NCI-H82 (cell line): ENCODE results near the gene ZNF157.
"Not testable (repeated sequence)": the region's sequence is repeated elsewhere in the genome, so short reads cannot be mapped to it uniquely, and the experiment has no call there.

Source experiments
- DNase-seq: peaks from one replicate; lab custom pipeline; 2025; lab: John Stamatoyannopoulos, UW

Gene ZNF157

DNA sequence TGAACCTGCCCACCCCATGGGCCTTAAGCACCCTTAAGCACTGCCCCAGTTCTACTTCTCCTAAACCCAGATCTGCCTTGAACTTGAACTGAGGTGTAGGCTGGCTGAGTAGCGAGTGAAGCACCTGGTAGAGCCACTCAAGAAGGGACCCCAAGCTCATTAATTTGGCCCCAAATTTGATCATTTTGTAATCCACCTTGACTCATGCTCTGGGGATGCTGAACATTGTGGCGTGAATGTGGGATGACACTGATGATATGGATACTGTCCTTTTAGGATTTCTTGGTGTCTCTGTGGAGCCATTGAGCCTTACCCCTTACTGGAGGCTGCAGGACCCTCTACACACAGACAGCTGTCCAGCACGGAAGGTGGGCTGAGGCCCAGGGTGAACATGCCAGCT lies at the start of gene ZNF157:
Gene ZNF157 (plus strand): TSS at position 301 of the 400 bp plus-strand sequence. CDS start 91 bp downstream, at position 392.
- DNase-seq = no peak

DNA sequence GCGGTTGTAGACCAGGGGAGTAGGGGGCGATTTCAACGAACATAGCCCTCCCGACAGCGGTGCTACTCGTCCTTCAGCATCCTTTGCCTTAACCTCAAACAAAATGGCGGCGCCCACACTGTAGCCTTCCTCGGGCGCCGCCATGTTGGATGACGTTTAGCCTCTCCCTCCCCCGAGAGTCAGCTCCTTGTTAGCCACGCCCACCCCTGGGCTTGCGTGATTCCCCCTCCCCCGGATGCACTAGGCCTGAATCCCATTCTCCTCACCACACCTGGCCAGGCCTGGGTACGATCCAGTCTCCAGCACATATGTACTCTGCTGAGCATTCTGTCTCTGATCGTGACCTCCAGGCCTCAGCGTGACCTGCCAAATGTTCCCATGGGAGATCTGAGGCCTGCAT lies 49.0 kb upstream of the ZNF157 start:
- peak; percentile 67 for DNase-seq

DNA sequence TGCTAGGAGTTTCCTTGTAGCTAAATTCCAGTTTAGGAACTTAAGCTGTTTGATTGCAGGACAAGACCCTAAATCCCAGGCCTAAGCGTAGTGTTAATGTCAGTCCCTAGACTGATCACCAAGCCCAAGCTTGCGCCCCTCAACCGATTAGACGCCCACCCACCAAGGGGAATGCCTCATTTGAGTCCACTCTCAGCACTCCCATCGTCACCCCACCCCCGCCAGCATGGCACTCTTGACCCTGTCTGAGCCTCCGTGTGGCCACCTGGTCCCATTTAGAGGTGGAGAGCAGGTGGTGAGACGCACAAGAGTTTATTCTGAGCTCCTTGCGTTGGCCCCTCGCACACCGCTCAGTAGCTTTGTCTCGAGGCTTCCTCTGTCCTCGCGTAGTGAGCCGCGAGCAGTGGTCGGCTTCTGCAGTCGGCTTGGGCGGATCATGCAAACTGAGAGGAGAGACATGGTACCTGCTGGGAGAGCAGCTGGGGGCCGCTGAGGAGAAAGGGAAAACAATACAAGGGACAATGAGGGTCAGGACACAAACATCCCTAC lies 48.5 kb upstream of the ZNF157 start:
- DNase-seq = peak; percentile 13

DNA sequence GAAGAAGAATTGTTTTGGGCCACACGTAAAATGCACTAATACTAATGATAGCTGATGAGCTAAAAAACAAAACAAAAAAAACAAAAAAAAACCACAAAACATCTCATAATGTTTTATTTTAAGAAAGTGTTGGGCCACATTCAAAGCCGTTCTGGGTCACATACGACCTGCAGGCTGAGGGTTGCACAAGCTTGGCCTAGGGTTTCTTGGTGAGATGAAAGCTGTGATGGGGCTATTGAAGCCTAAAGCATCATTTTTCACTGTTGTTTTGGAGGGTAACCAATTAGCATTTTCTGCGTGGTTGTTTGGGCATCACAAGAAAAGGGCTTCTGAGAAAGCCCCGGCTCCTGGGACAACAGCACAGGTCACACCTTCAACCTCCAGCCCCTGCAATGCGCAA lies 42.5 kb upstream of the ZNF157 start:
- DNase-seq = no peak

DNA sequence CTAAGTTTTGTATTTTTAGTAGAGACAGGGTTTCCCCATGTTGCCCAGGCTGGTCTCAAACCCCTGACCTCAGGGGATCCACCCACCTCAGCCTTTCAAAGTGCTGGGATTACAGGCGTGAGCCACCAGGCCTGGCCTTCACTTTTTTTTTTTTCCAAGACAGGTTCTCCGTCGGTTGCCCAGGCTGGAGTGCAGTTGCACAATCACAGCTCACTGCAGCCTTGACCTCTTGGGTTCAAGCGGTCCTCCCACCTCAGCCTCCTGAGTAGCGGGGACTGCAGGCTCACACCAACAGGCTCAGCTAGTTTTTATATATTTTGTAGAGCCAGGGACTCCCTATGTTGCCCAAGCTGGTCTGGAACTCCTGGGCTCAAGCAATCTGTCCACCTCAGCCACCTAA lies 37.6 kb upstream of the ZNF157 start:
- not testable (repeated sequence) for DNase-seq

DNA sequence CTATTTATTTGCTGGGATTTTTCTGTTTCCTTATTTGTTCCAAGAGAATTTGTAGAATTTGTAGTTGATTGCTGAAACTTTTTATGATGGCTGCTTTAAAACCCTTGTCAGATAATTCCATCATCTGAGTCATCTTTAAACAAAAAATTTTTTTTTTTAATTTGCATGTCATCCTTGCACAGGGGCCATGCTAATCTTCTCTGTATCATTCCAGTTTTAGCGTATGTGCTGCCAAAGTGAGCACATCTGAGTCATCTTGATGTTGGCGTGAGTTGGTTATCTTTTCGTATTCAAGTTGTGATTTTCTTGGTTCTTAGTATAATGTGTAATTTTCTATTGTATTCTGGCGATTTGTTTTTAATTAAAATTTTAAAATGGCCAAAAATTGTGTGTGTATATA lies 18.7 kb upstream of the ZNF157 start:
- no peak for DNase-seq

DNA sequence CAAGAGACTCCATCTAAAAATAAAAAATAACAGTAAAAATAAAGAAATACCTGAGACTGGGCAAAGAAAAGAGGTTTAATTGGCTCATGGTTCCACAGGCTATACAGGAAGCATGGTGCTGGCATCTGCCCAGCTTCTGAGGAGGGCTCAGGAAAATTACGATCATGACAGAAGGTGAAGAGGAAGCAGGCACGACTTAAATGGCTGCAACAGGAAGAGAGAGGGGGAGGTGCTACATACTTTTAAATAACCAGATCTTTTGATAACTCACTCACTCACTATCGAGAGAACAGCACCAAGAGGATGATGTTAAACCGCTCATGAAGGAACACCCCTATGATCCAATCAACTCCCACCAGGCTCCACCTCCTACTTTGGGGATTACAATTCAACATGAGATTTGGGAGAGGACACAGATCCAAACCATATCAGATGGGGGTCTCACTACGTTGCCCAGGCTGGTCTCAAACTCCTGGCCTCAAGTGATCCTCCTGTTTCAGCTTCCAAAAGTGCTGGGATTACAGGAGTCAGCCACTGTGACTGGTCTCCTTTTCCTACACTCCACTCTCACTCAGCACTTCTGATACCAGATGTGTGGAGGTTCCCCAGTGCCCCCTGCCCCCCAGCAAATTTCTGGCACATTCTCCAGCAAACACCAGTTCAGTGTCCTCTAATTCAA lies 11.9 kb upstream of the ZNF157 start:
- peak; percentile 31 for DNase-seq

DNA sequence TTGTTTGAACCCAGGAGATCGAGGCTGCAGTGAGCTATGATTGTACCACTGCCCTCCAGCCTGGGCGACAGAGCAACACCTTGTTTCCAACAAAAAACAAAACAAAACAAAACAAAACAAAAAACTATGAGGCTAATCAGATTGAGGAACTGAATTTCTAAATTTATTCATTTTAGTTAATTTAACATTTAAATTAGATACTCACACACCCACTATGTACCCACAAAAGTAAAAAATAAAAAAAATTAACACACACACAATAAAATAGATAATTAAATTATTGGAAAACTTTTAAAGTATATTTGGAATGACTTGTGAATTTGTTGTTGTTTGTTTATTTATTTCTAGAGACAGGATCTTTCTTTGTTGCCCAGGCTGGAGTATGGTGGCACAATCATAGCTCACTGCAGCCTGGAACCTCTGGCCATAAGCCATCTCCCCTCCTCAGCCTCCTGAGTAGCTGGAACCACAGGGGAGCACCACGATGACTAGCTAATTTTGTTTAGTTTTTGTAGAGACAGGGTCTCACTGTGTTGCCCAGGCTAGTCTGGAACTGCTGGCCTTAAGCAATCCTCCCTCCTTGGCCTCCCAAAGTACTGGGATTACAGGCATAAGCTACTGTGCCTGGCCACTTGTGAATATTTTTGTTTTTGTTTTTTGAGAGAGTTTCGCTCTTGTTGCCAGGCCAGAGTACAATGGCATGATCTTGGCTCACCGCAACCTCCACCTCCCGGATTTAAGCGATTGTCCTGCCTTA lies 9.8 kb upstream of the ZNF157 start:
- no peak for DNase-seq

DNA sequence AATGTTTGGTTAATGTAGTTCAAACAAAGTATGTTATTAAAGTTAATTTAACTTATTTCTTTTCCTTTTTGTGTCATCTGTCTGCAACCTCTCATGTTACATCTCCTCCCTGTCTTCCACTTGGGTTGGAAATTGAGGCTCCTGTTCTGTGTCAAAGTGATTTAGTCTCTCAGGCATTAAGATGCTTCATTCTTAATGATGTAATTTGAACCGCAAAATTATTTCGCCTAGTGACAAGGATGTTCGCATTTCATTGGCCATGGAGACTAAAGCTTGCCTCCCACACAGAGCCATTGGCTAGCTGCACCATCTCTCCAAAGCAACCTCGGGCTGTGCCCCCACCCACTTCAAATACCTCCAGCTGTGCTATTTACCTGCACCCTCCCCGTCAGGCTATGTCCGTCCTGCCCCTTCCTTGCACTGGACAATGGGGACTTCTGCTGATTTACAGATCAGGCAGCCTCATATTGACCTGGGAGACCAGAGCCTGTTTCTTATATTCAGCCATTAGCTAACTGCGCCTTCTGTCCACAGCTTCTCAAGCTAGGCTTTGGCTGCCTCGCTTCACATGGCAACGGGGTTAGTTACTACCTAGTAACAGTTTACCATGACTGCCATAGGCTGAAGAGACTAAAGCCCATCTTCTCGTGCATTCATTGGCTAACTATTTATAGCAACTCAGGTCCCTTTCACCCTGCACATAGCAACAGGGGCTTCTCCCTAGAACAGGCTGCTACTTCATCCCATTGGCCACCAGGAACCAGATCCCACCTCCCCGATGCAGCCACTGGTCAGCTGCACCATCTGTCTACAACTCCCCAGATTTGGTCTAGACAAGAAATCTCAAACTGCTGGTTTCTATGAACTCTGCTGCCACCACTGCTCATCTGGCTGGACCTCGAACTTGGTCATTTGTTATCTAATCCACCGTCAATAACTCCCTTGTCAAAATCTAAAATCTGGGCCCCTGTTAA lies 8.6 kb upstream of the ZNF157 start:
- DNase-seq = peak; percentile 98

DNA sequence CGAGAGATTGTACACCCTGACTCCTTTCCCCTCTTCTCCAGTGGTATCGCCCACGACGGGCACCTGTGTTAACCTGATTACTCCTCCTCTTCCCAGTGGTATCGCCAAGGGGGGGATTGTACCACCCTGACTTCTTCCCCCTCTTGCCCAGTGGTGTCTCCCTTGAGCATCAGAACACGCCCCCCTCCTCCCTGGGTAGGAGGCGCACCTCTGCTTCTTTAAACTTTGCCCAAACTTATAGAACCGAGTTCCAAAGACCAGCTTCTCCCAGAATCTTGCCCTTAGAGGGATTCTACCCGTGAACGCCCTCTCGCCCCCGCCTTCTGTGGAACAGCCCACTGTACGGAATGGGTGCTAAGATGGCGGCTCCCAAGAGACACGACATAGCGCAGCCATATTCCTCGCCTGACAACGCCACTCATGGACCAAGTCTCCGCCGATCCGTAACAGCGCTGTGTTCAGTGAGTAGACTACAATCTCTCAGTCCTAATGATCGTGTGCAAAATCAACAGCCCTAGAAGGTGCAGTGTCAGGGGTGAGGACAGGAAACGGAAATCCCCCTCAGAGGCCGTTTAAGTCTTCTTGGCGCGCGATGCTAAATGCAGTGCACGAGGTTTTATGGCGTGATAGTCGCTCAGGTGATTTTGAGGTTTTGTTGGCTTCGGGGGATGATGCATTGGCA lies 4.2 kb upstream of the ZNF157 start:
- peak; percentile 91 for DNase-seq

DNA sequence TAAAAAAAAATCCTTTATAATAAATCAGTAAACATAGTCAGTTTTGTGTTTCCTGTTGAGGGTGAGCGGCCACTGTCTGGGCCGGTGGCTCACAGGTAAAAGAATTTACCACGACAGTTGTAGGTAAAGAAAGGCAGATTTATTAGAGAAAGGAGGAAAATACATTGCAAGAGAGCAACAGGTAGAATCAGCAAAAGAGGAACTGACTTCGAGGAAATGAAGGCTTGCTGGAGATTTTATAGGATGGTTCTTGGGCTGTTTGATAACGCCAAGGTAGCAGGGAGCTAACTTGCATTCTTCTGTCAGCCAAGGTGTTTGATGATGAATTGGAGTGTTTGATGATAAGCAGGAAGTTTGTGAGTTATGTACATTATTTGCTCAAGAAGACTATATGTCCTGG lies 2.8 kb downstream of the ZNF157 start:
- DNase-seq = no peak

DNA sequence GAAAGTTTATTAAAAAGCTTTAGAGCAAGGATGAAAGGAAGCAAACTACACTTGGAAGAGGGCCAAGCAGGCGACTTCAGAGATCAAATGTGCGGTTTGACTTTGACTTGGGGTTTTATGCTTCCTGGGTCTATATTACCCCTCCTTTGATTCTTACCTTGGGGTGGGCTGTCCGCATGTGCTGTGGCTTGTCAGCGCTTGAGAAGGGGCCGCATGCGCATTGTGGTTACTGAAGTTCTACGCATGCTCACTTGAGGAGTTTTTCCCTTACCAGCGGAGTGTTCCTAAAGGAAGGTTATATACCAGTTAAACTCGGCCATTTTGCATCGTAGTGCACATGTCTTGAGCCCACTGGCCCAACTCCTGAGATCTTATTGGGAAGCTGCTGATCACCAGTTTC lies 9.9 kb downstream of the ZNF157 start:
- DNase-seq = no peak

DNA sequence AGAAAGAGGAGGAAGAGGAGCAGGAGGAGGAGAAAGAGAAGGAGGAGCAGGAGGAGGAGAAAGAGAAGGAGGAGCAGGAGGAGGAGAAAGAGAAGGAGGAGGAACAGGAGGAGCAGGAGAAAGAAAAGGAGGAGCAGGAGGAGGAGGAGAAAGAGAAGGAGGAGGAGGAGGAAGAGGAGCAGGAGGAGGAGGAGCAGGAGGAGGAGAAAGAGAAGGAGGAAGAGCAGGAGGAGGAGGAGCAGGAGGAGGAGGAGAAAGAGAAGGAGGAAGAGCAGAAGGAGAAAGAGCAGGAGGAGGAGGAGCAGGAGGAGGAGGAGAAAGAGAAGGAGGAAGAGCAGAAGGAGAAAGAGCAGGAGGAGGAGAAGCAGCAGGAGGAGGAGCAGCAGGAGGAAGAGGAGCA lies 10.5 kb downstream of the ZNF157 start:
- not testable (repeated sequence) for DNase-seq

DNA sequence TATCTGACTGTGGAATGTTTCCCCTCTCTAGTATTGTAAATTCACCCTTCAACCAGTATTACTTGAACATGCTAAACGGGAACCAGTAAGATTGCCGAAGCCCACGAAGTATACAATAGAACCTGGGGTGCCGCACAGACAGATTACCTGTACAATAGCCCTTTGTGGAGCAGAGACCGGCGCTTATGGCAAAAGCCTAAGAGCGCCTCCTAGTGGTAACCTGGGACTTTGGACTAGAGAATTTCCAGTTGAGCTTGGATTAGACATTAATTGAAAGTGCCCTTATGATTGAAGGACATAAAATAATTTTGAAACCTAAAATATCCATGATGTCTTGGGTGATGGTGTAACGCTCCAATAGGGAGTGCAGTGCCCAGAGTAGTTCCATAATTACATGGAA lies 14.1 kb downstream of the ZNF157 start:
- DNase-seq = peak; percentile 83

DNA sequence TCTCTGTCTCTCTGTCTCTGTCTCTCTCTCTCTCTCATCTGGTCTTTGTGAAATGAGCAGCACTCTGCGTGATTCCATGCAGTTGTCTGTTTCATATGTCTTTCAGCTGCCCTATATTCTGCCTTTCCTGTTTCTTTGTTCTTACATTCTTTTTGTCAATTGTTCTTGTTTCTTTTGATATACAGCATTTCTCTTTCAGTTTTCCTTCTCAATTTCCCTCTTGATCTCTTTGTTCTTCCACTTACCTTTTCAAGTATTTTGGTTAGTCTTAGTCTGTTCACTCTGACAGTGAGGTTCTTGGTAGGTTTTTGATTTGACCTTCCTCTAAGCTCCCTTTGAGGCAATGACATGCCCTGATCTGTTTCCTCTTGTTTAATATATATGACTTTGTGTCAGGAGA lies 20.4 kb downstream of the ZNF157 start:
- DNase-seq = no peak

DNA sequence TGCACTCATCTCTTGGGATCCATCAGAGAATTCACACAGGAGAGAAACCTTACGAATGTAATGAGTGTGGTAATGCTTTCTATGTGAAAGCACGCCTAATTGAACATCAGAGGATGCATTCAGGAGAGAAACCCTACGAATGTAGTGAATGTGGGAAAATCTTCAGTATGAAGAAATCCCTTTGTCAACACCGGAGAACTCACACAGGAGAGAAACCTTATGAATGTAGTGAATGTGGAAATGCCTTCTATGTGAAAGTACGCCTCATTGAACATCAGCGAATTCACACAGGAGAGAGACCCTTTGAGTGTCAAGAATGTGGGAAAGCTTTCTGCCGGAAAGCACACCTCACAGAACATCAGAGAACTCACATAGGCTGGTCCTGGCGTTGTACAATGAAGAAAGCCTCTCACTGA lies 42.8 kb downstream of the ZNF157 start:
- no peak for DNase-seq

DNA sequence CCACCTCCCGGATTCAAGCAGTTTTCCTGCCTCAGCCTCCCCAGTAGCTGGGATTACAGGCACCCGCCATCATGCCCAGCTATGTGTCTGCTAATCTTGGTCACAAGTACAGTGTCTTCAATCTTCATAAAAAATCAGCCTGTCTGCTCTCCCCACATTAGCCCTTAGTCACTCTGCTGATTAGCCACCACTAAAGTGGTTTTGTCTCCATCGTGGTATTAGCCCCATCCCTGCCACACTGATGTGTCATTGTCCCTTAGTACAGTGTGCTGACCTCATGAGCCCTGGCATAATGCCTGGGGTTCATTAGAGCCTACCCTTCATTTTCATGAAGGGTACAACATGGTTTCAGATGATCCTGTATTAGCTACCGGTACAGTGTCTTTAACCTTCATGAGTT lies 49.9 kb downstream of the ZNF157 start:
- DNase-seq = no peak

DNA sequence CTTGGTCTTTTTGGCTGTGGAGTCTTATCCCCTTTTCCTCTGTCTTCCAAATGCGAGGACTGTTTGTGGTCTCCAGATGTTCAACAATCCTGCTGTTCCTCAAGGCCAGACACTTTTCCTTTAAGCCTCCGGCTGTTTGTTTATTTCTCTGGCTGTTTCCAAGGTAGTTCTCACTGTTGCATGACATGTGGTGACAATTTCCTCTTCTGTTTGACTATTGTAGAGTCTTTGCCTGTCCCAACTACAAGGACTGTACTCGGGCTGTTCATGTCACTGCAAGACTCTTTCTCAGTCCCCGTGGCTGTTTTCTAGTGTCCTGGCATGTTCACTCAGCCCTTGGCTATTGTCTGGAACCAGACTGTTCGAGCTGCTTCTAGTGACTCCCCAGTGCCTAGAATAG lies 50.6 kb downstream of the ZNF157 start:
- DNase-seq = no peak

DNA sequence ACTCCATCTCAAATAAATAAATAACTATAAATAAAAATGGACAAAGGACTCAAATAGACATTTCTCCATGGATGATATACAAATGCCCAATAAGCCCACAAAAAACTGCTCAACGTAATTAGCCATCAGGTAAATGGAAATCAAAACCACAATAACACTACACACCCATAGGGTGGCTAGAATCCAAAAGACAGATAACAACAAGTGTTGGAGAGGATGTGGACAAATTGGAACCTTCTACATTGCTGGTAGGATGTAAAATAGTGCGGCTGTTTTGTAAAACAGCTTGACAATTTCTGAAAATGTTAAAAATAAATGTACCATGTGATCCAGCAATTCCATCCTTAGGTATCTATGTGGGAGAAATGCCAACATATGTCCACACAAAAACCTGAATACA lies 52.1 kb downstream of the ZNF157 start:
- no peak for DNase-seq

DNA sequence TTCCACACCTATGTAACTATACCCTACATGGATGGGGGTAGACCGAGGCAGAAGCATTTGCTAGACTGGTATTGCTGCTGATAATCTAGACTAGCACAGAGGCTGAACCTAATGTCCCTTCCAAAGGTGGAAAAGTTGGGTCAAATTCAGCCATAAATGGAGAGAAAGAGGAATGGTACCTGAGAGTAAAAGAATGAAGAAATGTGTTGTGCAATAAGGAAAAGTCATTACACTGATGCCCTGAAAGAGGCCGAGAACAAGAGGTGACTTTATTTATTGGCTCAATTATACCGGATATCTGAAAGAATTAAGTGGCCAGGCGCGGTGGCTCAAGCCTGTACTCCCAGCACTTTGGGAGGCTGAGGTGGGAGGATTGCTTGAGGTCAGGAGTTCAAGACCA lies 60.5 kb downstream of the ZNF157 start:
- DNase-seq = no peak

DNA sequence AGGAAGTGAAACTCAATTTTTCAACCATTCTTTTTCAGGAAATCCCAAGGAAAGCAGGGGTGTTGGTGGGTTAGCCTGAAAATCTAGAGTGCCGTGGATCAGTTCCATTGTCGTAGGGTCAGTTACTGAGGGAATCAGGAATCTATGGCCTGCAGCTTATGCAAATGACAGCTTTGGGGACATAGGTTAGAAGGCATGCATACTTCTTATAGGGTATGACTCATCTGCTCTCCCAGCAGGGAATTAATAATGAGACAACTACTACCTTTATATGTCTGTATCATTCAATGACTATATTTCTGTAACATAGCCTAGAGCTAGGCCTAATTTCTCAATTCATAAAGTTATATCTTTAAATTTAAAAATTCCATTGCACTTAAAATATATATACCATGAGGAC lies 76.1 kb downstream of the ZNF157 start:
- no peak for DNase-seq

DNA sequence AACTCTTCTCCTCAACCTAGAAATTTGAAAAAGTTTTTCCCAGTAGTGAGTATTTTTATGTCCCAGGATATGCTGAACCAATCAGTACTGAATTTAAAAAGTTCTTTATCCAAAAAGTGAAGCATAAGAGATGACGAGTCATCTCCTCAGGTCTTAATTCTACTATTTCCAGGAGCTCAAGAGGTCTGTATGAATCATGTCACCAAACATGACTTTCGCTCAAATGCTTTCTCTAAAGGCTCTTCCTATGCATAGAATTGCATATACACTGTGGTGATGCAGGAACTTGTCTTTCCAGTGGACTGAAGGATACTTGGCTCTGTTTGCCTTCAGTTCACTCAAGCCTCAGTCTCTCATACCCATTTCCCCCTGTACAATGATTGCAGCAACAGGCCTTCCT lies 76.6 kb downstream of the ZNF157 start:
- no peak for DNase-seq
